K562 (cell line): ENCODE results near the gene PRKG2. TPM values are rescaled to one million over a fixed set of nuclear protein-coding genes. Genes with fewer than 3 reads are reported as not detected.

Experiments
- ATAC-seq: fragments of 200-7000 bp; cut with Tn5 transposase; 3 replicates; pipeline ENCODE4 v1.9.1; 2020; ENCODE audit warnings: moderate library complexity
- BruUV-seq: library from RNA; stranded (reverse); fragments of 400-500 nt; replicated peaks from 2 replicates; lab custom pipeline; 2021; lab: Mats Ljungman, UMichigan
- CTCF ChIA-PET: fragments of 300-600 bp; formaldehyde crosslinking; extraction: SDS; loops from one replicate; lab custom pipeline; 2021; ENCODE audit warnings: low intra/inter-chr PET ratio; lab: Yijun Ruan, JAX
- POLR2A ChIA-PET: fragments of 300-600, 350-650 bp; sonication (Branson Sonifier 250); formaldehyde crosslinking; extraction: SDS; loops from one replicate; lab custom pipeline; 2021; ENCODE audit warnings: antibody characterized with exemption, inconsistent platforms; lab: Yijun Ruan, JAX
- DNase-seq, 4 experiments: peaks; one replicate each; pipeline versions ENCODE4 v3.0.0 to v3.0.0-alpha.2; 2011 to 2018; ENCODE audit warnings: low spot score in 3 of 4, mixed read lengths in 3 of 4; ENCODE audit errors: extremely low read depth in 1 of 4
- FAIRE-seq: peaks from 2 replicates; lab custom pipeline; 2011; peaks lifted over from hg19 to GRCh38; lab: Jason Lieb, UNC
- H2AFZ ChIP-seq: 2 replicates; pipeline ENCODE4 v1.6.0; 2011; ENCODE audit warnings: low read depth, low read length, control low read depth, inconsistent platforms
- H3K27ac ChIP-seq: fragments of 200-600 bp; 3 replicates; pipeline ENCODE4 v1.8.0; 2011; ENCODE audit warnings: low read depth, mild to moderate bottlenecking, control low read depth, inconsistent platforms, low read length, moderate library complexity, mixed read lengths; ENCODE audit errors: extremely low read depth
- H3K27me3 ChIP-seq, 2 experiments: fragments of 300-600 bp in 1 of 2; 2 replicates in 1 of 2; 3 replicates in 1 of 2; pipeline versions ENCODE4 v1.6.0 to v1.8.0; 2011; ENCODE audit warnings: inconsistent platforms in 2 of 2, low read length in 2 of 2, mild to moderate bottlenecking in 1 of 2, mixed read lengths in 1 of 2, moderate library complexity in 1 of 2; ENCODE audit not compliant: control insufficient read depth in 2 of 2, insufficient read depth in 2 of 2
- H3K36me3 ChIP-seq: fragments of 300-600 bp; 3 replicates; pipeline ENCODE4 v1.8.0; 2011; ENCODE audit warnings: mild to moderate bottlenecking, low read length, inconsistent platforms; ENCODE audit not compliant: control insufficient read depth, insufficient read depth
- H3K4me1 ChIP-seq, 2 experiments: fragments of 200-600 bp in 1 of 2; replicated peaks in 1 of 2; 2 replicates in 1 of 2; 3 replicates in 1 of 2; pipeline versions ENCODE4 v1.5.1 to v1.8.0; 2011; ENCODE audit warnings: inconsistent platforms in 2 of 2, low read length in 2 of 2, mild to moderate bottlenecking in 1 of 2, mixed read lengths in 1 of 2, moderate library complexity in 1 of 2; ENCODE audit not compliant: control insufficient read depth in 2 of 2, insufficient read depth in 2 of 2
- H3K4me2 ChIP-seq: 2 replicates; pipeline ENCODE4 v1.6.1; 2011; ENCODE audit warnings: low read length, control low read depth, inconsistent platforms, mixed read lengths; ENCODE audit not compliant: insufficient read depth
- H3K4me3 ChIP-seq: fragments of 200-600 bp; sonication (generic), shearing (Covaris generic); 2 replicates; pipeline ENCODE4 v1.5.1; 2016; ENCODE audit warnings: control low read depth, inconsistent platforms
- H3K79me2 ChIP-seq: fragments of 200-600 bp; 3 replicates; pipeline ENCODE4 v1.8.0; 2011; ENCODE audit warnings: low read length, inconsistent platforms; ENCODE audit not compliant: control insufficient read depth, insufficient read depth
- H3K9ac ChIP-seq, 2 experiments: 2 replicates each; pipeline versions ENCODE4 v1.6.0 to v1.6.1; 2011; ENCODE audit warnings: low read depth in 2 of 2, low read length in 2 of 2, control low read depth in 1 of 2, inconsistent platforms in 1 of 2, mild to moderate bottlenecking in 1 of 2, mixed read lengths in 1 of 2; ENCODE audit not compliant: insufficient read depth in 1 of 2
- H3K9me1 ChIP-seq: one replicate; pipeline ENCODE4 v1.6.0; 2011; ENCODE audit warnings: inconsistent platforms, mild to moderate bottlenecking, low read length, moderate library complexity; ENCODE audit not compliant: control insufficient read depth, insufficient read depth
- H3K9me3 ChIP-seq: replicated peaks from 2 replicates; pipeline ENCODE4 v1.5.1; 2011; ENCODE audit warnings: low read depth, low read length, inconsistent platforms; ENCODE audit not compliant: control insufficient read depth, insufficient read depth
- H4K20me1 ChIP-seq: replicated peaks from 2 replicates; pipeline ENCODE4 v1.6.1; 2011; ENCODE audit warnings: low read length, inconsistent platforms, mixed read lengths; ENCODE audit not compliant: control insufficient read depth, insufficient read depth
- FOXA1 ChIP-seq: fragments of 450-650 bp; IDR thresholded peaks from 2 replicates; pipeline ENCODE4 v1.6.1; 2016; ENCODE audit warnings: mild to moderate bottlenecking, borderline replicate concordance
- GABPA ChIP-seq: fragments of 200-800 bp; sonication (Bioruptor generic); conservative IDR thresholded peaks from 2 replicates; pipeline ENCODE4 v1.6.1; 2016; ENCODE audit warnings: low read depth, missing genetic modification characterization, missing compliant biosample characterization
- GABPB2 ChIP-seq: fragments of 250-450 bp; sonication (Bioruptor Pico); conservative IDR thresholded peaks from 2 replicates; pipeline ENCODE4 v1.5.1; 2021; ENCODE audit warnings: mild to moderate bottlenecking
- HDAC6 ChIP-seq: IDR thresholded peaks from 2 replicates; pipeline ENCODE4 v1.6.1; 2012; ENCODE audit warnings: low read depth, mild to moderate bottlenecking, control low read depth, inconsistent platforms, low read length, moderate library complexity
- KDM4B ChIP-seq, 2 experiments: fragments of 450-650 bp in 1 of 2; sonication (generic) in 1 of 2; IDR thresholded peaks; 2 replicates each; pipeline ENCODE4 v1.6.1; 2016 to 2017; ENCODE audit warnings: borderline replicate concordance in 2 of 2, antibody characterized with exemption in 1 of 2, low read depth in 1 of 2, mild to moderate bottlenecking in 1 of 2
- LCOR ChIP-seq: sonication (generic); formaldehyde crosslinking; IDR thresholded peaks from 2 replicates; pipeline ENCODE4 v1.8.0; 2022; ENCODE audit warnings: mild to moderate bottlenecking, missing genetic modification reagents
- POLR2AphosphoS5 ChIP-seq: IDR thresholded peaks from 2 replicates; pipeline ENCODE4 v1.6.1; 2011; ENCODE audit warnings: mild to moderate bottlenecking, low read depth, low read length, moderate library complexity; ENCODE audit not compliant: control insufficient read depth, insufficient read depth
- SIN3A ChIP-seq, 2 experiments: fragments of 150-350 bp in 1 of 2; IDR thresholded peaks; 2 replicates each; pipeline ENCODE4 v1.6.1; 2011 to 2016; ENCODE audit warnings: borderline replicate concordance in 2 of 2, low read depth in 2 of 2, low read length in 2 of 2, mild to moderate bottlenecking in 2 of 2, moderate library complexity in 2 of 2; ENCODE audit not compliant: control insufficient read depth in 1 of 2
- ZNF23 ChIP-seq: fragments of 250-450 bp; sonication (Bioruptor Pico); IDR thresholded peaks from 2 replicates; pipeline ENCODE4 v1.4.0; 2020; ENCODE audit warnings: mild to moderate bottlenecking
- ZNF778 ChIP-seq: fragments of 450-650 bp; formaldehyde crosslinking; IDR thresholded peaks from 2 replicates; pipeline ENCODE4 v1.4.0; 2020; ENCODE audit warnings: mild to moderate bottlenecking, moderate library complexity
- WGBS: fragments of 100-300 bp; shearing (Covaris generic); methylation state at CpG from one replicate; pipeline ENCODE4 v1.1.6; 2016; ENCODE audit warnings: low coverage, mixed read lengths; ENCODE audit not compliant: insufficient coverage; ENCODE audit errors: missing lambda C conversion rate; 5-methylcytosine and 5-hydroxymethylcytosine counted together
- in situ Hi-C: fragments of 300-500 bp; cut with MboI; formaldehyde crosslinking; loops from 4 replicates; pipeline ENCODE4 v1.15.0; 2018; ENCODE audit warnings: inconsistent platforms, mixed read lengths
- intact Hi-C: fragments of 100-400 bp; cut with micrococcal nuclease; formaldehyde crosslinking; loops from 2 replicates; pipeline ENCODE4 v1.14.2; 2022
- polyA plus RNA-seq, 8 experiments: library from polyadenylated mRNA; depleted of rRNA in 4 of 8; stranded (reverse) in 5 of 8; unstranded in 3 of 8; fragments of >200 nt; fragmentation: Nextera tagmentation in 2 of 8; fragmentation: Illumina TruSeq in 1 of 8; extraction: Ambion mirVana in 2 of 8; extraction: Trizol in 1 of 8; gene quantifications; 2 replicates each; pipeline versions ENCODE4 v1.2.1 to v1.2.3, GENCODE V29; 2011 to 2014; ENCODE audit warnings: inconsistent platforms in 1 of 8, missing spikeins in 1 of 8
- total RNA-seq, 7 experiments: library from RNA; depleted of rRNA in 6 of 7; stranded (reverse); fragments of >200 nt in 6 of 7; fragmentation: Illumina TruSeq in 2 of 7; extraction: Trizol in 2 of 7; gene quantifications; 2 replicates each; pipeline versions ENCODE4 v1.2.1 to v1.2.3, GENCODE V29; 2011 to 2021; ENCODE audit warnings: low replicate concordance in 1 of 7
- TF ChIP-seq, protein P1 (sequence below): IDR thresholded peaks from 2 replicates; pipeline ENCODE4 v1.6.1; 2016; ENCODE audit warnings: missing genetic modification characterization, missing compliant biosample characterization
- TF ChIP-seq, protein P2 (sequence below): sonication (generic); formaldehyde crosslinking; IDR thresholded peaks from 2 replicates; pipeline ENCODE4 v1.8.1; 2023; ENCODE audit warnings: mild to moderate bottlenecking, missing genetic modification reagents
- TF ChIP-seq, protein P3 (sequence below): fragments of 250-450 bp; sonication (Bioruptor Pico); IDR thresholded peaks from 2 replicates; pipeline ENCODE4 v1.8.0; 2021; ENCODE audit warnings: moderate library complexity, mild to moderate bottlenecking, inconsistent platforms

Gene PRKG2
- total and polyA plus RNA-seq, 9 of the 15 experiments (the other 6 are each of a cell fraction or from before 2014, with no cell fraction given), result 0.01 to 0.68 (median 0.34) TPM

DNA sequence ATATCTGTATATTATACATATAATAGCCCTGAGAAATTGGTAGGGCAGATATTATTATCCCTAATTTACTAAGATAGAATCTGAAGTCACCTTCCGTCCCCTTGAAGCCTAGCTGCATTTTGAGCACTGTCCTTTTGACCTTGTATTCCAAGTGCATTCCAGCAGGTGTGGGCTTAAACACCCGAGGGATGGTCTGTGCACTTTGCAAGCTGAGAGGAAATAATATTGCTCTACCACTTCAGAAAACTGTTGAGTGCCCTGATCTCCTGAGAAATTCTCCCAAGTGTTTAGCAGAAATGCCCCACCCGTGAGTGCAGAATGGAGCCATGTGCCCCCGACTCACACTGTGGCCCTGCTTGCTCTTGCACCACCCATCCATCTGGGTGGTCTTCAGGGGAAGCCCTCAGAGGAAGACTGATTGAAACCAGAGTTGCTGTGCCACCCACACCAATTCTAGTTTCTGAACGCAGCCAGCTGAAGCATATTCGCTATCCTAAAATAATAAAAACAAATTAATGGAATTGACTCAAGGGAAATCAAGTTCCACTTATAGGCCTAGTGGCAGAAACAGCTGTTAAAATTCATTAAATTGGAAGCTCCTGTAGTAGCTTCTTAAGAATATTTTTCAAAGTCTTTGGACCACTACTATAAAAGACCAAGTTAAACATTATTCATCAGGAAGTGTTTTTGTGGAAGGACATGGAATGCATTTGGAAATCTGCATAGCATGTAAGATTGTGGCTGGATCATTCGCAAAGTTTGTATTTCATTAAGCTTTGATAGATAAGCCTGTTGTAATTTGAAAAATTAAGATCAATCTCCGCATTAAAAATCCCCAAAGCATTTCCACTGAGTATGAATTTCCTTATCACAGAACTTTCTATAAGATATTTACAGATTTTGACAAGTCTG is 41.3 kb upstream of the PRKG2 start:
- H3K4me1 ChIP-seq, result no peaks in the 10 kb centered on the region
- H3K9me3 ChIP-seq, result no peaks in the 10 kb centered on the region
- in situ Hi-C loops, result no loop called here
- ChIA-PET POLR2A (no interaction called here), CTCF (no interaction called here)
- no peak overlapping the region for H2AFZ ChIP-seq
- H4K20me1 ChIP-seq, result no peaks in the 10 kb centered on the region
- no peaks in the 10 kb centered on the region for H3K27me3 ChIP-seq
- BruUV-seq, result no TSS peak
- H3K4me2 ChIP-seq, result no peak overlapping the region
- H3K9ac ChIP-seq, result no peak overlapping the region
- WGBS, result 0% methylated on average over 8 of the region's 8 CpGs
- H3K27ac ChIP-seq, result no peak overlapping the region
- H3K36me3 ChIP-seq, result no peaks in the 10 kb centered on the region
- FAIRE-seq, result no peak
- H3K4me3 ChIP-seq, result no peak overlapping the region
- TF ChIP-seq, protein P1, sequence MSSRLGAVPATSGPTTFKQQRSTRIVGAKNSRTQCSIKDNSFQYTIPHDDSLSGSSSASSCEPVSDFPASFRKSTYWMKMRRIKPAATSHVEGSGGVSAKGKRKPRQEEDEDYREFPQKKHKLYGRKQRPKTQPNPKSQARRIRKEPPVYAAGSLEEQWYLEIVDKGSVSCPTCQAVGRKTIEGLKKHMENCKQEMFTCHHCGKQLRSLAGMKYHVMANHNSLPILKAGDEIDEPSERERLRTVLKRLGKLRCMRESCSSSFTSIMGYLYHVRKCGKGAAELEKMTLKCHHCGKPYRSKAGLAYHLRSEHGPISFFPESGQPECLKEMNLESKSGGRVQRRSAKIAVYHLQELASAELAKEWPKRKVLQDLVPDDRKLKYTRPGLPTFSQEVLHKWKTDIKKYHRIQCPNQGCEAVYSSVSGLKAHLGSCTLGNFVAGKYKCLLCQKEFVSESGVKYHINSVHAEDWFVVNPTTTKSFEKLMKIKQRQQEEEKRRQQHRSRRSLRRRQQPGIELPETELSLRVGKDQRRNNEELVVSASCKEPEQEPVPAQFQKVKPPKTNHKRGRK, result no peak
- TF ChIP-seq, protein P2, sequence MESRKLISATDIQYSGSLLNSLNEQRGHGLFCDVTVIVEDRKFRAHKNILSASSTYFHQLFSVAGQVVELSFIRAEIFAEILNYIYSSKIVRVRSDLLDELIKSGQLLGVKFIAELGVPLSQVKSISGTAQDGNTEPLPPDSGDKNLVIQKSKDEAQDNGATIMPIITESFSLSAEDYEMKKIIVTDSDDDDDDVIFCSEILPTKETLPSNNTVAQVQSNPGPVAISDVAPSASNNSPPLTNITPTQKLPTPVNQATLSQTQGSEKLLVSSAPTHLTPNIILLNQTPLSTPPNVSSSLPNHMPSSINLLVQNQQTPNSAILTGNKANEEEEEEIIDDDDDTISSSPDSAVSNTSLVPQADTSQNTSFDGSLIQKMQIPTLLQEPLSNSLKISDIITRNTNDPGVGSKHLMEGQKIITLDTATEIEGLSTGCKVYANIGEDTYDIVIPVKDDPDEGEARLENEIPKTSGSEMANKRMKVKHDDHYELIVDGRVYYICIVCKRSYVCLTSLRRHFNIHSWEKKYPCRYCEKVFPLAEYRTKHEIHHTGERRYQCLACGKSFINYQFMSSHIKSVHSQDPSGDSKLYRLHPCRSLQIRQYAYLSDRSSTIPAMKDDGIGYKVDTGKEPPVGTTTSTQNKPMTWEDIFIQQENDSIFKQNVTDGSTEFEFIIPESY (CRISPR knock-in tag), result no peak
- TF ChIP-seq, protein P3, sequence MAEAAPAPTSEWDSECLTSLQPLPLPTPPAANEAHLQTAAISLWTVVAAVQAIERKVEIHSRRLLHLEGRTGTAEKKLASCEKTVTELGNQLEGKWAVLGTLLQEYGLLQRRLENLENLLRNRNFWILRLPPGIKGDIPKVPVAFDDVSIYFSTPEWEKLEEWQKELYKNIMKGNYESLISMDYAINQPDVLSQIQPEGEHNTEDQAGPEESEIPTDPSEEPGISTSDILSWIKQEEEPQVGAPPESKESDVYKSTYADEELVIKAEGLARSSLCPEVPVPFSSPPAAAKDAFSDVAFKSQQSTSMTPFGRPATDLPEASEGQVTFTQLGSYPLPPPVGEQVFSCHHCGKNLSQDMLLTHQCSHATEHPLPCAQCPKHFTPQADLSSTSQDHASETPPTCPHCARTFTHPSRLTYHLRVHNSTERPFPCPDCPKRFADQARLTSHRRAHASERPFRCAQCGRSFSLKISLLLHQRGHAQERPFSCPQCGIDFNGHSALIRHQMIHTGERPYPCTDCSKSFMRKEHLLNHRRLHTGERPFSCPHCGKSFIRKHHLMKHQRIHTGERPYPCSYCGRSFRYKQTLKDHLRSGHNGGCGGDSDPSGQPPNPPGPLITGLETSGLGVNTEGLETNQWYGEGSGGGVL, result no peak
- no peak for TF ChIP-seq SIN3A (IDR thresholded peaks at IDR 0.05; ENCODE audit: borderline replicate concordance in 2 of 2, control insufficient read depth in 1 of 2, low read depth in 2 of 2, low read length in 2 of 2)
- no peak for TF ChIP-seq FOXA1
- TF ChIP-seq GABPA, result no peak
- TF ChIP-seq KDM4B (IDR thresholded peaks at IDR 0.05; ENCODE audit: borderline replicate concordance in 2 of 2, low read depth in 1 of 2), result no peak
- TF ChIP-seq ZNF23 (CRISPR knock-in tag), result no peak
- TF ChIP-seq POLR2AphosphoS5, result no peak
- no peak for TF ChIP-seq LCOR
- no peak for TF ChIP-seq HDAC6
- no peak for TF ChIP-seq ZNF778 (CRISPR knock-in tag)
- TF ChIP-seq GABPB2, result no peak
- intact Hi-C loops, result no loop called here
- no peak for DNase-seq
- ATAC-seq, result no peak
- H3K9me1 ChIP-seq, result no peaks in the 10 kb centered on the region
- no peaks in the 10 kb centered on the region for H3K79me2 ChIP-seq
